HepG2 (cell line): Measurements from ENCODE around the gene PRM3. TPM values are rescaled to one million over a fixed set of nuclear protein-coding genes. Genes with fewer than 3 reads are reported as not detected.

Experiments used
- CENPT ChIP-seq: sonication (generic); formaldehyde crosslinking; IDR thresholded peaks from 2 replicates; pipeline ENCODE4 v1.8.0; 2022; ENCODE audit warnings: low read depth, mild to moderate bottlenecking, moderate library complexity, missing genetic modification reagents
- HMGA1 ChIP-seq: sonication (generic); formaldehyde crosslinking; conservative IDR thresholded peaks from 2 replicates; pipeline ENCODE4 v1.4.0; 2020; ENCODE audit warnings: missing genetic modification reagents
- NCOR1 ChIP-seq: fragments of 200-600 bp; sonication (generic); IDR thresholded peaks from 2 replicates; pipeline ENCODE4 v1.7.0; 2017; ENCODE audit warnings: antibody characterized with exemption, low read length, borderline replicate concordance
- NR2F2 ChIP-seq: IDR thresholded peaks from 2 replicates; pipeline ENCODE4 v1.6.1; 2012; ENCODE audit warnings: low read depth, inconsistent platforms, borderline replicate concordance
- SMARCE1 ChIP-seq: fragments of 450-650 bp; IDR thresholded peaks from 2 replicates; pipeline ENCODE4 v1.6.1; 2017; ENCODE audit warnings: borderline replicate concordance
- TCF7L2 ChIP-seq: IDR thresholded peaks from 2 replicates; pipeline ENCODE4 v1.6.1; 2011; ENCODE audit warnings: mild to moderate bottlenecking, low read depth, low read length, moderate library complexity
- TRIM24 ChIP-seq: sonication (generic); formaldehyde crosslinking; IDR thresholded peaks from 2 replicates; pipeline ENCODE4 v1.8.0; 2022; ENCODE audit warnings: mild to moderate bottlenecking, missing genetic modification reagents
- WIZ ChIP-seq: sonication (generic); formaldehyde crosslinking; IDR thresholded peaks from 2 replicates; pipeline ENCODE4 v1.5.1; 2020; ENCODE audit warnings: mild to moderate bottlenecking, missing genetic modification reagents
- ZBTB38 ChIP-seq: sonication (generic); formaldehyde crosslinking; IDR thresholded peaks from 2 replicates; pipeline ENCODE4 v1.5.1; 2020; ENCODE audit warnings: mild to moderate bottlenecking, missing genetic modification reagents
- ZFP90 ChIP-seq: sonication (generic); formaldehyde crosslinking; IDR thresholded peaks from 2 replicates; pipeline ENCODE4 v1.8.0; 2022; ENCODE audit warnings: missing genetic modification reagents, mild to moderate bottlenecking, inconsistent platforms, borderline replicate concordance
- ZNF101 ChIP-seq: sonication (generic); formaldehyde crosslinking; IDR thresholded peaks from 2 replicates; pipeline ENCODE4 v1.4.0; 2020; ENCODE audit warnings: mild to moderate bottlenecking, low read depth, missing genetic modification reagents, borderline replicate concordance
- ZNF333 ChIP-seq: sonication (generic); formaldehyde crosslinking; IDR thresholded peaks from 2 replicates; pipeline ENCODE4 v1.4.0; 2020; ENCODE audit warnings: mild to moderate bottlenecking, missing genetic modification reagents, borderline replicate concordance
- ZNF350 ChIP-seq: sonication (generic); formaldehyde crosslinking; IDR thresholded peaks from 2 replicates; pipeline ENCODE4 v1.4.0; 2020; ENCODE audit warnings: mild to moderate bottlenecking, low read depth, missing genetic modification reagents, borderline replicate concordance
- ZNF431 ChIP-seq: sonication (generic); formaldehyde crosslinking; IDR thresholded peaks from 2 replicates; pipeline ENCODE4 v1.9.0; 2022; ENCODE audit warnings: missing genetic modification reagents, low read depth, mild to moderate bottlenecking, borderline replicate concordance
- ZNF556 ChIP-seq: sonication (generic); formaldehyde crosslinking; IDR thresholded peaks from 2 replicates; pipeline ENCODE4 v1.4.0; 2020; ENCODE audit warnings: mild to moderate bottlenecking, missing genetic modification reagents, borderline replicate concordance
- ZNF607 ChIP-seq: sonication (generic); formaldehyde crosslinking; IDR thresholded peaks from 2 replicates; pipeline ENCODE4 v1.5.1; 2020; ENCODE audit warnings: missing genetic modification reagents, mild to moderate bottlenecking, borderline replicate concordance
- ZNF709 ChIP-seq: sonication (generic); formaldehyde crosslinking; IDR thresholded peaks from 2 replicates; pipeline ENCODE4 v1.5.0; 2020; ENCODE audit warnings: mild to moderate bottlenecking, missing genetic modification reagents
- polyA plus RNA-seq, 8 experiments: library from polyadenylated mRNA; depleted of rRNA in 3 of 8; stranded (reverse) in 7 of 8; unstranded in 1 of 8; fragments of >200 nt; fragmentation: Illumina TruSeq in 4 of 8; extraction: Trizol in 4 of 8; gene quantifications; 2 replicates each; pipeline versions ENCODE4 v1.2.1 to v1.2.3, GENCODE V29; 2011 to 2016; ENCODE audit warnings: low read depth in 4 of 8, missing spikeins in 1 of 8, mixed read lengths in 1 of 8; ENCODE audit not compliant: insufficient read depth in 1 of 8
- total RNA-seq, 5 experiments: library from RNA; depleted of rRNA; stranded (reverse); fragments of >200 nt; fragmentation: Illumina TruSeq; extraction: Trizol; gene quantifications; 2 replicates each; pipeline ENCODE4 v1.2.3, GENCODE V29; 2016; ENCODE audit warnings: low read depth in 1 of 5
- TF ChIP-seq, protein P1 (sequence below): sonication (generic); formaldehyde crosslinking; IDR thresholded peaks from 2 replicates; pipeline ENCODE4 v1.8.0; 2023; ENCODE audit warnings: mild to moderate bottlenecking, missing genetic modification reagents
- TF ChIP-seq, protein P2 (sequence below): IDR thresholded peaks from 2 replicates; pipeline ENCODE4 v1.6.1; 2012; ENCODE audit warnings: low read length, improper control_type of control experiment
- TF ChIP-seq, protein P3 (sequence below): sonication (generic); formaldehyde crosslinking; IDR thresholded peaks from 2 replicates; pipeline ENCODE4 v1.9.0; 2021; ENCODE audit warnings: missing genetic modification reagents, mild to moderate bottlenecking, borderline replicate concordance
- TF ChIP-seq, protein P4 (sequence below): IDR thresholded peaks from 2 replicates; pipeline ENCODE4 v1.6.1; 2016; ENCODE audit warnings: mild to moderate bottlenecking, missing biosample characterization, missing genetic modification reagents

Gene PRM3
- total and polyA plus RNA-seq, 2 of the 13 experiments (the other 11 are each of a cell fraction or from before 2014, with no cell fraction given), result not detected

DNA sequence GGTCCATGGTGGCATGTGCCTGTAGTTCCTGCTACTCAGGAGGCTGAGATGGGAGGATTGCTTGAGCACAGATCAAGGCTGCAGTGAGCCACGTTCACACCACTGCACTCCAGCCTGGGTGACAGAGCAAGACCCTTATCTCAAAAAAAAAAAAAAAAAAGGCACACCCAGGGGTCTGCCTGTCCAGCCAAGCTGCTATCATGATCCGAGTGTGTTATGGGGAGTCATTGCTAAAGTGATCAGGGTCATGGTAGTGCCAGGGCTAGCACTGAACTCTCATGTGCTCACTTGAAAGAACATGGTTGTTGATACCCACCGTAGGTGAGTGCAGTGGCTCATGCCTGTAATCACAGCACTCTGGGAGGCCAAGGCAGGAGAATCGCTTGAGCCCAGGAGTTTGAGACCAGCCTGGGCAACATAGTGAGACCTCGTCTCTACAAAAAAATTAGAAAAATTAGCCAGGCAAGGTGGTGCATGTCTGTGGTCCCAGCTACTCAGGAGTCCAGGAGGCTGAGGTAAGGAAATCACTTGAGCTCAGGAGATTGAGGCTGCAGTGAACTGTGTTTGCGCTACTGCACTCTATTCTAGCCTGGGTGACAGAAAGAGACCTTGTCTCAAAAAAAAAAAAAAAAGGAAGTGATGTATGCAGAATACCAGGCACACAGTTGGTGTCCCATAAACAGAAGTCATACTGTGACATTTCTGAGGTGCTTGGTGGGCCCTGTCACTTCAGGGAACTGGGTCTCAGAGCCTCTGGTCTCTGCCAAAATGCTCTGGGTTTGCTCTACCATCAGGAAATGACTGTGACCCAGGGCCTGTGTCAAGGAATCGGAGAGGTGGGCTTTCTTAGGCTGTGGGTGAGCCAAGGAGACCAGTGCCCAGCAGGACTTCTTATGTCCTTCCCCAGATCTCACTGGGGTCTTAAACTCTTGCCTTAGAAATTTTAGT is 5.5 kb upstream of the PRM3 start (continued):
- TF ChIP-seq ZNF101 (CRISPR knock-in tag), result no peak
- TF ChIP-seq TCF7L2, result no peak
- TF ChIP-seq, protein P1, sequence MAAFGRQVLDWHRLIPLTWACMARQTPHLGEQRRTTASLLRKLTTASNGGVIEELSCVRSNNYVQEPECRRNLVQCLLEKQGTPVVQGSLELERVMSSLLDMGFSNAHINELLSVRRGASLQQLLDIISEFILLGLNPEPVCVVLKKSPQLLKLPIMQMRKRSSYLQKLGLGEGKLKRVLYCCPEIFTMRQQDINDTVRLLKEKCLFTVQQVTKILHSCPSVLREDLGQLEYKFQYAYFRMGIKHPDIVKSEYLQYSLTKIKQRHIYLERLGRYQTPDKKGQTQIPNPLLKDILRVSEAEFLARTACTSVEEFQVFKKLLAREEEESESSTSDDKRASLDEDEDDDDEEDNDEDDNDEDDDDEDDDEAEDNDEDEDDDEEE, result no peak
- peak; percentile 96 for TF ChIP-seq ZBTB38
- TF ChIP-seq ZNF709 (CRISPR knock-in tag), result 0 out of 2 replicates have a peak, but pooled peaks have one; percentile 6
- TF ChIP-seq, protein P2, sequence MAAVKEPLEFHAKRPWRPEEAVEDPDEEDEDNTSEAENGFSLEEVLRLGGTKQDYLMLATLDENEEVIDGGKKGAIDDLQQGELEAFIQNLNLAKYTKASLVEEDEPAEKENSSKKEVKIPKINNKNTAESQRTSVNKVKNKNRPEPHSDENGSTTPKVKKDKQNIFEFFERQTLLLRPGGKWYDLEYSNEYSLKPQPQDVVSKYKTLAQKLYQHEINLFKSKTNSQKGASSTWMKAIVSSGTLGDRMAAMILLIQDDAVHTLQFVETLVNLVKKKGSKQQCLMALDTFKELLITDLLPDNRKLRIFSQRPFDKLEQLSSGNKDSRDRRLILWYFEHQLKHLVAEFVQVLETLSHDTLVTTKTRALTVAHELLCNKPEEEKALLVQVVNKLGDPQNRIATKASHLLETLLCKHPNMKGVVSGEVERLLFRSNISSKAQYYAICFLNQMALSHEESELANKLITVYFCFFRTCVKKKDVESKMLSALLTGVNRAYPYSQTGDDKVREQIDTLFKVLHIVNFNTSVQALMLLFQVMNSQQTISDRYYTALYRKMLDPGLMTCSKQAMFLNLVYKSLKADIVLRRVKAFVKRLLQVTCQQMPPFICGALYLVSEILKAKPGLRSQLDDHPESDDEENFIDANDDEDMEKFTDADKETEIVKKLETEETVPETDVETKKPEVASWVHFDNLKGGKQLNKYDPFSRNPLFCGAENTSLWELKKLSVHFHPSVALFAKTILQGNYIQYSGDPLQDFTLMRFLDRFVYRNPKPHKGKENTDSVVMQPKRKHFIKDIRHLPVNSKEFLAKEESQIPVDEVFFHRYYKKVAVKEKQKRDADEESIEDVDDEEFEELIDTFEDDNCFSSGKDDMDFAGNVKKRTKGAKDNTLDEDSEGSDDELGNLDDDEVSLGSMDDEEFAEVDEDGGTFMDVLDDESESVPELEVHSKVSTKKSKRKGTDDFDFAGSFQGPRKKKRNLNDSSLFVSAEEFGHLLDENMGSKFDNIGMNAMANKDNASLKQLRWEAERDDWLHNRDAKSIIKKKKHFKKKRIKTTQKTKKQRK, result no peak
- 0 out of 2 replicates have a peak, but pooled peaks have one; percentile 48 for TF ChIP-seq ZNF607
- TF ChIP-seq, protein P3, sequence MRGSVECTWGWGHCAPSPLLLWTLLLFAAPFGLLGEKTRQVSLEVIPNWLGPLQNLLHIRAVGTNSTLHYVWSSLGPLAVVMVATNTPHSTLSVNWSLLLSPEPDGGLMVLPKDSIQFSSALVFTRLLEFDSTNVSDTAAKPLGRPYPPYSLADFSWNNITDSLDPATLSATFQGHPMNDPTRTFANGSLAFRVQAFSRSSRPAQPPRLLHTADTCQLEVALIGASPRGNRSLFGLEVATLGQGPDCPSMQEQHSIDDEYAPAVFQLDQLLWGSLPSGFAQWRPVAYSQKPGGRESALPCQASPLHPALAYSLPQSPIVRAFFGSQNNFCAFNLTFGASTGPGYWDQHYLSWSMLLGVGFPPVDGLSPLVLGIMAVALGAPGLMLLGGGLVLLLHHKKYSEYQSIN, result no peak
- TF ChIP-seq, protein P4, sequence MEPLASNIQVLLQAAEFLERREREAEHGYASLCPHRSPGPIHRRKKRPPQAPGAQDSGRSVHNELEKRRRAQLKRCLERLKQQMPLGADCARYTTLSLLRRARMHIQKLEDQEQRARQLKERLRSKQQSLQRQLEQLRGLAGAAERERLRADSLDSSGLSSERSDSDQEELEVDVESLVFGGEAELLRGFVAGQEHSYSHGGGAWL, result peak; percentile 22; the same call in 1 of the 2 replicates
- no peak for TF ChIP-seq NR2F2
- TF ChIP-seq CENPT (CRISPR knock-in tag), result no peak
- 0 out of 2 replicates have a peak, but pooled peaks have one; percentile 26 for TF ChIP-seq ZFP90 (CRISPR knock-in tag)
- peak; percentile 34; the same call in 1 of the 2 replicates for TF ChIP-seq ZNF431
- peak; percentile 55; the same call in 1 of the 2 replicates for TF ChIP-seq ZNF350 (CRISPR knock-in tag)
- no peak for TF ChIP-seq TRIM24
- TF ChIP-seq SMARCE1, result no peak
- 0 out of 2 replicates have a peak, but pooled peaks have one; percentile 63 for TF ChIP-seq HMGA1 (CRISPR knock-in tag)
- TF ChIP-seq NCOR1, result no peak
- no peak for TF ChIP-seq ZNF556 (CRISPR knock-in tag)
- TF ChIP-seq WIZ, result no peak
- no peak for TF ChIP-seq ZNF333 (CRISPR knock-in tag)
